Caco-2 (cell line): ENCODE measurements around the gene AZI2. TPM values are rescaled to one million over a fixed set of nuclear protein-coding genes. Genes with fewer than 3 reads are reported as not detected.

Experiments
- BruUV-seq: library from RNA; stranded (reverse); fragments of 400-500 nt; replicated peaks from 2 replicates; lab custom pipeline; 2021; lab: Mats Ljungman, UMichigan
- CTCF ChIA-PET: fragments of 300-600 bp; sonication (Branson Sonifier 250); formaldehyde crosslinking; loops from one replicate; lab custom pipeline; 2022; ENCODE audit warnings: antibody characterized with exemption; lab: Charles Lee
- POLR2A ChIA-PET: fragments of 300-600 bp; sonication (Branson Sonifier 250); formaldehyde crosslinking; loops from one replicate; lab custom pipeline; 2022; ENCODE audit warnings: antibody characterized with exemption; lab: Charles Lee
- DNase-seq, 2 experiments: peaks; one replicate each; pipeline versions ENCODE4 v3.0.0 to v3.0.0-alpha.2; 2020 to 2022
- H3K27me3 ChIP-seq: replicated peaks from 2 replicates; pipeline ENCODE4 v1.6.0; 2011; ENCODE audit warnings: low read length; ENCODE audit not compliant: control insufficient read depth, insufficient read depth
- H3K36me3 ChIP-seq: 2 replicates; pipeline ENCODE4 v1.5.1; 2011; ENCODE audit warnings: low read length; ENCODE audit not compliant: control insufficient read depth, insufficient read depth
- H3K4me1 ChIP-seq: fragments of 250-450 bp; sonication (Bioruptor Pico); 2 replicates; pipeline ENCODE4 v1.5.1; 2020; ENCODE audit warnings: mild to moderate bottlenecking
- H3K4me3 ChIP-seq: 2 replicates; pipeline ENCODE4 v1.5.1; 2011; ENCODE audit warnings: low read depth, mild to moderate bottlenecking, control low read depth, low read length
- H3K9me3 ChIP-seq: fragments of 250-450 bp; sonication (Bioruptor Pico); 2 replicates; pipeline ENCODE4 v1.5.1; 2020; ENCODE audit warnings: mild to moderate bottlenecking, moderate library complexity
- H3K27ac Mint-ChIP-seq: one replicate; pipeline ENCODE4 v1.8.0; 2022; ENCODE audit warnings: mixed read lengths; ENCODE audit not compliant: unreplicated experiment
- H3K27me3 Mint-ChIP-seq: one replicate; pipeline ENCODE4 v1.8.0; 2022; ENCODE audit warnings: mixed read lengths; ENCODE audit not compliant: insufficient read depth, unreplicated experiment
- H3K36me3 Mint-ChIP-seq: one replicate; pipeline ENCODE4 v1.8.0; 2022; ENCODE audit warnings: mild to moderate bottlenecking, mixed read lengths; ENCODE audit not compliant: insufficient read depth, unreplicated experiment
- H3K4me1 Mint-ChIP-seq: one replicate; pipeline ENCODE4 v1.8.0; 2022; ENCODE audit warnings: low read depth, mixed read lengths; ENCODE audit not compliant: unreplicated experiment
- H3K4me3 Mint-ChIP-seq: one replicate; pipeline ENCODE4 v1.8.0; 2022; ENCODE audit warnings: mild to moderate bottlenecking, moderate library complexity, mixed read lengths; ENCODE audit not compliant: unreplicated experiment
- H3K9me3 Mint-ChIP-seq: one replicate; pipeline ENCODE4 v1.8.0; 2022; ENCODE audit warnings: mixed read lengths; ENCODE audit not compliant: unreplicated experiment
- intact Hi-C: fragments of 100-400 bp; cut with micrococcal nuclease; formaldehyde crosslinking; loops from one replicate; pipeline ENCODE4 v1.10.0; 2022; ENCODE audit not compliant: unreplicated experiment
- total RNA-seq: library from RNA; stranded (reverse); gene quantifications from 2 replicates; pipeline ENCODE4 v1.2.3, GENCODE V29; 2022
- TF ChIP-seq, protein P1 (sequence below), 2 experiments: fragments of 200-600 bp in 1 of 2; IDR thresholded peaks; 1 replicate in 1 of 2; 2 replicates in 1 of 2; pipeline versions ENCODE4 v1.5.1 to v1.8.0; 2011 to 2022; ENCODE audit warnings: antibody characterized with exemption in 1 of 2, control low read depth in 1 of 2, inconsistent platforms in 1 of 2, low read depth in 1 of 2, low read length in 1 of 2, mild to moderate bottlenecking in 1 of 2, moderate library complexity in 1 of 2; ENCODE audit not compliant: insufficient read depth in 1 of 2, severe bottlenecking in 1 of 2, unreplicated experiment in 1 of 2

Gene AZI2
- total RNA-seq, 1 experiment from 2014 or later, result 57.4 TPM

DNA sequence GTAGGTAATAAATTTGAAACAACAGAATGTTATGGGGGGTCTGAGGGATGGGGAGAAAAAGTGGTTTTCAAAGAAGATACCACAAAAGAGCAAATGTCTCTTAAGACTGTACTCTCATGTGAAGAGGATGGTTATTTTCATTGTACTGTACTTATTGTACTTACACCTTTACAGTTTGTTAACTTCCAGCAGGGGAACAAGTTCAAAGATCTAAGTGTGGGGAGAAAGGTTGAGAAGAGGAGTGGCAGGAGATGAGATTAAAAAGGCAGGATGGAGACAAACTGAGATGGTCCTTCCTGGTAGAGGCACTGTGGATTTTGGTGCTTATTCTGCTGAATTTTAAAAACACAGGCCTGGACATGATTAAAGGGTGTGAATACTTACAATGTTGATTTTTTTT, 5.5 kb downstream of the AZI2 start:
- Histone ChIP-seq H3K9me3 (no peaks in the 10 kb centered on the region), H3K4me3 (no peak overlapping the region), H3K27me3 (no peaks in the 10 kb centered on the region), H3K36me3 (no peaks in the 10 kb centered on the region), H3K4me1 (no peaks in the 10 kb centered on the region)
- TF ChIP-seq, protein P1, sequence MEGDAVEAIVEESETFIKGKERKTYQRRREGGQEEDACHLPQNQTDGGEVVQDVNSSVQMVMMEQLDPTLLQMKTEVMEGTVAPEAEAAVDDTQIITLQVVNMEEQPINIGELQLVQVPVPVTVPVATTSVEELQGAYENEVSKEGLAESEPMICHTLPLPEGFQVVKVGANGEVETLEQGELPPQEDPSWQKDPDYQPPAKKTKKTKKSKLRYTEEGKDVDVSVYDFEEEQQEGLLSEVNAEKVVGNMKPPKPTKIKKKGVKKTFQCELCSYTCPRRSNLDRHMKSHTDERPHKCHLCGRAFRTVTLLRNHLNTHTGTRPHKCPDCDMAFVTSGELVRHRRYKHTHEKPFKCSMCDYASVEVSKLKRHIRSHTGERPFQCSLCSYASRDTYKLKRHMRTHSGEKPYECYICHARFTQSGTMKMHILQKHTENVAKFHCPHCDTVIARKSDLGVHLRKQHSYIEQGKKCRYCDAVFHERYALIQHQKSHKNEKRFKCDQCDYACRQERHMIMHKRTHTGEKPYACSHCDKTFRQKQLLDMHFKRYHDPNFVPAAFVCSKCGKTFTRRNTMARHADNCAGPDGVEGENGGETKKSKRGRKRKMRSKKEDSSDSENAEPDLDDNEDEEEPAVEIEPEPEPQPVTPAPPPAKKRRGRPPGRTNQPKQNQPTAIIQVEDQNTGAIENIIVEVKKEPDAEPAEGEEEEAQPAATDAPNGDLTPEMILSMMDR (IDR thresholded peaks at IDR 0.05; ENCODE audit: insufficient read depth in 1 of 2, low read depth in 1 of 2, low read length in 1 of 2, severe bottlenecking in 1 of 2, unreplicated experiment in 1 of 2), result no peak
- BruUV-seq, result no TSS peak
- Mint-ChIP-seq H3K4me1 (no peaks in the 10 kb centered on the region), H3K27ac (no peak overlapping the region), H3K4me3 (no peak overlapping the region), H3K36me3 (peaks cover 4% of the 10 kb centered on the region), H3K27me3 (no peaks in the 10 kb centered on the region), H3K9me3 (no peaks in the 10 kb centered on the region)
- CTCF ChIA-PET, result no interaction called here
- intact Hi-C loops, result loop anchor here (10.0 kb wide), 1 partner anchor 858 kb away; the partner anchor contains the start of gene SLC4A7
- POLR2A ChIA-PET, result no interaction called here
- no peak for DNase-seq

DNA sequence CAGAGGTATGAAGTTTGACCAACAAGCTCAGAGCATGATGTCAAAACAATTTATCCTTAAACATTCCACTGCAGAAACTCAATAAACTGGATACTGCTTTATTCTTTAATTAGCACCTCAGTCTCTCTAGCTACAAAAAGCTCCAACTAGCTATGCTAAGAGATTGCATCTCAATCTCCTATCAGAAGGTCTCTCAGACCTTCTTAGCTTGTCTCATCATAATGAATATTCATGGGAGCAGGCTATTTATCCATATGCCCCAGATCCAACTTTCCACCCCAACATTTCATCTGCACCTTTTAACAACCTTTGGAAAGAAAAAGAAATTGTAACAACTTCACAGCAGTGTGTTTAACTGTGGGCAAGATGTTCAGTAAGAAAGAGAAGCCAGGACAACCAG, 11.4 kb downstream of the AZI2 start:
- Mint-ChIP-seq H3K4me1 (no peaks in the 10 kb centered on the region), H3K27ac (no peak overlapping the region), H3K4me3 (no peak overlapping the region), H3K36me3 (peaks cover 6% of the 10 kb centered on the region), H3K27me3 (no peaks in the 10 kb centered on the region), H3K9me3 (no peaks in the 10 kb centered on the region)
- no peaks in the 10 kb centered on the region for H3K27me3 ChIP-seq
- no peak overlapping the region for H3K4me3 ChIP-seq
- DNase-seq, result no peak
- POLR2A ChIA-PET, result no interaction called here
- BruUV-seq, result no TSS peak
- CTCF ChIA-PET, result interaction anchor here (0.5 kb wide), 1 partner anchor 656 kb away, joined by 3 read pairs; no protein-coding TSS in a partner anchor
- no peaks in the 10 kb centered on the region for H3K9me3 ChIP-seq
- no peaks in the 10 kb centered on the region for H3K4me1 ChIP-seq
- intact Hi-C loops, result no loop called here
- TF ChIP-seq, protein P1 (IDR thresholded peaks at IDR 0.05; ENCODE audit: insufficient read depth in 1 of 2, low read depth in 1 of 2, low read length in 1 of 2, severe bottlenecking in 1 of 2, unreplicated experiment in 1 of 2), result no peak
- H3K36me3 ChIP-seq, result no peaks in the 10 kb centered on the region; the same call in 1 of the 2 replicates

DNA sequence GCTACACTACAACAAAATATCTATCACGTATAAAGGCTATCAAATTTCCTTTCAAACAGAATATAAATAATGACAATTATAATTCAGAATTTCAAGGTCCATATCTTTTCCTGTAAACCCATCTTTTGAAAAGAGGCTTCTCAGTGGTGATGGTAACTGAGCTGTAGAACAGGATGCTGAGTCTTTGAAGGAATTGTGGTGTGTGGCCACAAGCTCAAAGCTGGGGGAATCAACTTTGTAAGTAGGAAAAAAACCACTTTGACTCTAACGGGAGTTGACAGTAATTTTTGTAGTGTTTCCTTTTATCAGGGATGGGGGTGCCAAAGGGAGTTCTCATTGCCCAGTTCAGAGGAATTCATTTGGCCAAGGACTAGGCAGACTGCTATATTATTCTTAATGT, 13.4 kb downstream of the AZI2 start:
- no peaks in the 10 kb centered on the region for H3K27me3 ChIP-seq
- no peaks in the 10 kb centered on the region for H3K4me1 ChIP-seq
- ChIA-PET CTCF (interaction anchor here (1.4 kb wide), 1 partner anchor 623 kb away, joined by 4 read pairs; no protein-coding TSS in a partner anchor), POLR2A (interaction anchor here (0.6 kb wide), 1 partner anchor 53 kb away, joined by 3 read pairs; no protein-coding TSS in a partner anchor)
- no peaks in the 10 kb centered on the region for H3K9me3 ChIP-seq
- H3K36me3 Mint-ChIP-seq, result peaks cover 6% of the 10 kb centered on the region
- H3K4me3 Mint-ChIP-seq, result no peak overlapping the region
- no peaks in the 10 kb centered on the region; the same call in 1 of the 2 replicates for H3K36me3 ChIP-seq
- intact Hi-C loops, result no loop called here
- no peaks in the 10 kb centered on the region for H3K27me3 Mint-ChIP-seq
- TF ChIP-seq, protein P1 (IDR thresholded peaks at IDR 0.05; ENCODE audit: insufficient read depth in 1 of 2, low read depth in 1 of 2, low read length in 1 of 2, severe bottlenecking in 1 of 2, unreplicated experiment in 1 of 2), result no peak
- no TSS peak for BruUV-seq
- H3K27ac Mint-ChIP-seq, result no peak overlapping the region
- H3K4me3 ChIP-seq, result no peak overlapping the region
- H3K9me3 Mint-ChIP-seq, result no peaks in the 10 kb centered on the region
- no peaks in the 10 kb centered on the region for H3K4me1 Mint-ChIP-seq
- DNase-seq, result no peak
